NCI-H1092 (cell line): ENCODE data around the gene MYLIP.
"Not testable (repeated sequence)": the region's sequence is repeated elsewhere in the genome, so short reads cannot be mapped to it uniquely, and the experiment has no call there.

ENCODE experiments used
- DNase-seq: peaks from one replicate; lab custom pipeline; 2025; lab: John Stamatoyannopoulos, UW

The MYLIP gene

DNA sequence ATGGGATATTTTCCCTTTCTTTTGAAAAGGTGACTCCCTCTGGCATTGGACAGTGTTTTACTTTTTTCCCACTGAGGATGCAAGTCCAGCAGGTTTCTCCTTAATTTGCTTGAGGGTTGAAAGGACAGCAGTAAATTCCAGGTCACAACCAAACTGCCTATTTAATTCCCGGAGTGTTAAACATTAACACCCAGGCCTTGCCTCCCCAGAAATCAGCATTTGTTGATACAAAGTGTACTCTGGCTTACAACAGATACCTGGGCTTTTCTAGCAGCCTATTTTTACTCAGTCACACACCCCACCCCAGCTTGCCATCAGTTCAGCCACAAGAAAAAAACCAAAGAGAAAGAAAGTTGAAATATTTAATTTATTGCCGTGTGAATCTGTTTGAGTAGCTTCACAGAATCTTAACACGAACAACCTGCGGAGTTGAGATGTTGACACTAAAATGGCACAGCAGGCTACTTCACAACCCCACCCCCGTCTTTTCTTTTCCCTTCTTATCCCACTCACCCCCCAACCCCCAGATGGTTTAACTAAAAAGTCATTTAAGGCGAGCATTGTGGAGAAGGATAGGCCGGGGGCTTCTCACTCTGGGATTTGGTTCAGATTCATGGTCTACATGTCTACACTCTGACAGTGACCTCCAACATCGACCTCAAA is 45.7 kb downstream of the MYLIP start:
- DNase-seq = no peak

- not testable (repeated sequence) for DNase-seq
Measured at GRCh38 chr6:16176600-16176999, 47.7 kb downstream of the MYLIP start.

- DNase-seq = no peak
Measured at GRCh38 chr6:16177881-16178280, 49.0 kb downstream of the MYLIP start.

GRCh38 chr6:16178351-16178750 is 49.5 kb downstream of the MYLIP start:
- DNase-seq = no peak

GRCh38 chr6:16179063-16179462 is 50.2 kb downstream of the MYLIP start:
- no peak for DNase-seq

GRCh38 chr6:16179970-16180431 is 51.1 kb downstream of the MYLIP start:
- DNase-seq = no peak

GRCh38 chr6:16180696-16181438 is 52.0 kb downstream of the MYLIP start:
- no peak for DNase-seq

DNA sequence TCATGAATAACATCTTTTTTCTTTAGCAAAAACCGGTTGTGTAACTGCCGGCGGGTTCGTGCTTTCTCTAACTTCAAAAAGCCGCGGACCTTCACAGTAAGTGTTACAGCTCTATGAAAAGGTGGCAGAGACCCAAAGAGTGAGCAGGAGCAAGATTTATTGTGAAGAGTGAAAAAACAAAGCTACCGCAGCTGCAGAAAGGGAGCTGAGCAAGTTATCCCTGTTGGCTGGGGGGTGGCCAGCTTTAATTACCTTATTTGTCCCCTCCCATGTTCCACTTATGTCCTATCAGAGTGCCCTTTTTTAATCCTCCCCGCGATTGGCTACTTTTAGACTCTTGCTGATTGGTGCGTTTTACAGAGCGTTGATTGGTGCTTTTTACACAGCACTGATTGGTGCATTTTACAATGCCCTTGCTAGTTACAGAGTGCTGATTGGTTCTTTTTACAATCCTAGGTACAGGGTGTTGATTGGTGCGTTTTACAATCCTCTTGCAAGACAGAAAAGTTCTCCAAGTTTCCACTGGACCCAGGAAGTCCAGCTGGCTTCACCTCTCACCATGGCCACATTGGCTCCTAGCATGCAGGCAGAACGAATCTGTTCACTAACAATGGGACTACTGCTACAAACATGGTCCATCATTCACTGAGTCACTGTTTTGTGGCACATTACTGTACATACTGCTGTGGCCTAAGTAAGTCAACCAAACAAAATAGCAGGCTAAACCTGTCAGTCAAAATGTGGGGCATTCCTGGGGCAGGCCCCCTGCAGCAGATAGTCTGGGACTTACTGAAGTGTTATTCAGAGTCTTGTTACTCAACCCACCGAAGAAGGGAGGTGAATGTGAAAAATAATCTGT is 52.8 kb downstream of the MYLIP start:
- DNase-seq = no peak

DNA sequence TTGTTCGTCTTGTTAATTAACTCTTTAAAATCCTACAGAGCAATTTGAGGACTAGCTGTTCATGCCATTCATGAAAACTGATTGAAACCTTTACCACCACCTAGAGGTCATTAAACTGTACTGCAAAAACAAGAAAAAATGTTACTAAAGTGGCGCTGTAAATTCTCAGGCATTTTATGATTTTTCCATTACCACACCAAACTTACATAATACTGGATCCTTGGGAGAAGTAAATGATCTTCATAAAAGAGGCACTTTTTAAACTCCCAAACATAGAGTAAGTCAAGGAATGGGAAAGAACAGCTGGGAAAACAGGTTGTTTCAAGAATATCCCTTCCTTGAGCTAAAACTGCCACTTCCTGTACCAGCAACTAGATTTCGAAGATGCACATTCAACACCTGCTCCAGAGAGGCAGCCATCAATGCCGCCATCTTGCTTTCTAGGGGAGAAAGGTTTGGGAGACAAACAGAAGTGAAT is 54.3 kb downstream of the MYLIP start:
- DNase-seq = no peak

DNA sequence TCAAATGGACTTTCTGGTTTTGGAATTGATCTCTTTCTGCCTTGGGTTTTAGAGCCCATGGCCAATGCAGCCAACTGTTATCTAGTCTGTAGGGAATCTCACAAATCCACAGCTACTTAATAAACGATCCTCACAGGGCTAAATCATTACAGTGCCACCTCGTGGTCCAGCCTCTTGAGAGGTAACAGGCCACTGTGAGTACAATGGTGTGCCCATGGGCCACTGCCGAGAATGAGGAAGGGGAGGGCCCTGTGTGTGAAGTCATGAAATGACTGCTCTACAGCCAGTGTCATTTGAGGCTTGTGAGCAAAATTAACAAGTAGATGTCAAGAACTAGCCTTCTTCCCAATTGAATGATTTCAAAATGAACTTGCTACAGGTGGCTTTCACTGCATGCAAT is 55.2 kb downstream of the MYLIP start:
- no peak for DNase-seq

GRCh38 chr6:16184551-16184950 is 55.7 kb downstream of the MYLIP start:
- no peak for DNase-seq

DNA sequence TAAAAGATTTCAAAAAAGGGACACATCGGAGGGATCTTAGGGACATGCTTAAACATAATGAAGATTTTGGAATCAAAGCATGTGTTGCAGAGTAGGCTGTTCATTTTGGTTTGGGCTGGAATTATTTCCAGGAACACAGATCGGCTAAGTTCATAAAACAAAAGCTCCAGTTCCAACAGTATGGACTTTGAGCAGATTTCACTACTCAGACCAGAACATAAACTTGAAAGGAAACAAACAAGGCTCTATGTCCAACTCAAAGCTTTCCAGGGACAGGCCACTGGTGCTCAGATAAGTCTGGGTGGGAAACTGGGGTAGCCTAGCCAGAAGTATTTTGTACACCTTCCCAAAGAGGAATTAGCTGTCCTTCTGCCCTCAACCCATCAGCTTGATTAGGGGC is 58.3 kb downstream of the MYLIP start:
- DNase-seq = no peak

GRCh38 chr6:16190214-16190613 is 61.3 kb downstream of the MYLIP start:
- no peak for DNase-seq

- no peak for DNase-seq
Measured at GRCh38 chr6:16196260-16196983, 67.5 kb downstream of the MYLIP start.

DNA sequence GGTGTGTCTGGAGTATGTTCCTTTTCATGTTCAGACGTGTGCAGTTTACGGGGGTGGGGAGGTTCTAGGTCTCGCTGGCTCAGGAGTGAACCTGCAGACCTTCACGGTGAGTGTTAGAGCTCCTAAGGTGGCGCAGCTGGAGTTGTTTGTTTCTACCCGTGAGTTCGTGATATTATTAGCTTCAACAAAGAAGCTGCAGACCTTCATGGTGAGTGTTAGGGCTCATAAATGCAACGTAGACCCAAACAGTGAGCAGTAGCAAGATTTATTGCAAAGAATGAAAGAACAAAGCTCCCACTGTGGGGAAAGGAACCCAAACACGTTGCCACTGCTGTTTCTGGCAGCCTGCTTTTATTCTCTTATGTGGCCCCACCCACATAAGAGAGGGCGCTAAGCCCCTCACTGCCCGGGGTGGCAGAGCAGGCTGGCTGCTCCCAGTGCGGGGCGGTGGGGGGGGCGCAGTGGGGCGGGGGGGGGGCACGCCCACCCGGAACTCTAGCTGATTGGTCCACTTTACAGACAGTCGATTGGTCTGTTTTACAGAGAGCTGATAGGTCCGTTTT is 68.2 kb downstream of the MYLIP start:
- no peak for DNase-seq
